ENCODE results near the gene CH25H. TPM values are rescaled to one million over a fixed set of nuclear protein-coding genes. Genes with fewer than 3 reads are reported as not detected.
"Not testable (repeated sequence)": the region's sequence is repeated elsewhere in the genome, so short reads cannot be mapped to it uniquely, and the experiment has no call there.

The CH25H gene
- total RNA-seq, 4 donors from 2014 or later: 1.1 to 2.1 TPM; not detected in 2

- Histone ChIP-seq H3K27me3 (peaks cover 48% of the 10 kb centered on the region), H3K27ac (no peak overlapping the region), H3K4me3 (no peak overlapping the region), H3K4me1 (peaks cover 4 to 19% (median 11%) of the 10 kb centered on the region in 4 donors), H3K36me3 (no peaks in the 10 kb centered on the region), H3K9me3 (no peaks in the 10 kb centered on the region)
- DNase-seq: no peak
- 71 to 82% methylated on average over 1 of the region's 1 CpG for WGBS, 2 donors (ENCODE audit: low coverage in 1 of 2)
- in situ Hi-C loops (cut with MboI; ENCODE audit: low pct_ligation_motif_present in 1 of 4, low pct_unique_long_range_greater_than_20kb in 1 of 4, low sequenced_read_pairs in 3 of 4): loop anchor here in 2 of 4 donors (25.0 kb wide), 1 partner anchor 366 kb away; no protein-coding TSS in a partner anchor
- intact Hi-C loops (cut with DNase I; ENCODE audit: low total_unique reads): no loop called here
- no peak for TF ChIP-seq POLR2AphosphoS5 (IDR thresholded peaks at IDR 0.05)
- no peak for TF ChIP-seq CTCF (IDR thresholded peaks at IDR 0.05)
- TF ChIP-seq EP300 (IDR thresholded peaks at IDR 0.05; ENCODE audit: low read depth): no peak
Observed at GRCh38 chr10:89203237-89203636, 3.9 kb downstream of the CH25H start.

GRCh38 chr10:89202033-89202425 lies 5.1 kb downstream of the CH25H start:
- TF ChIP-seq POLR2A (IDR thresholded peaks at IDR 0.05): no peak
- no peak for TF ChIP-seq CTCF (IDR thresholded peaks at IDR 0.05)
- TF ChIP-seq POLR2AphosphoS5 (IDR thresholded peaks at IDR 0.05): no peak
- no peak for TF ChIP-seq EP300 (IDR thresholded peaks at IDR 0.05; ENCODE audit: low read depth)
- Histone ChIP-seq H3K36me3 (no peaks in the 10 kb centered on the region), H3K27ac (no peak overlapping the region), H3K9me3 (no peaks in the 10 kb centered on the region), H3K27me3 (peaks cover 36% of the 10 kb centered on the region), H3K4me1 (peaks cover 4 to 7% (median 7%) of the 10 kb centered on the region in 4 donors), H3K4me3 (no peak overlapping the region)
- in situ Hi-C loops (cut with MboI; ENCODE audit: low pct_ligation_motif_present in 1 of 4, low pct_unique_long_range_greater_than_20kb in 1 of 4, low sequenced_read_pairs in 3 of 4) (loop anchor here in 2 of 4 donors (25.0 kb wide), 1 partner anchor 365 kb away; no protein-coding TSS in a partner anchor), intact Hi-C loops (cut with DNase I; ENCODE audit: low total_unique reads) (no loop called here)
- DNase-seq: no peak
- 94 to 96% methylated on average over 2 of the region's 2 CpGs for WGBS, 2 donors (ENCODE audit: low coverage in 1 of 2)

- H3K27me3 ChIP-seq: peaks cover 31% of the 10 kb centered on the region
- DNase-seq: no peak
- H3K27ac ChIP-seq: no peak overlapping the region
- no peak for TF ChIP-seq CTCF (IDR thresholded peaks at IDR 0.05)
- TF ChIP-seq POLR2A (IDR thresholded peaks at IDR 0.05): no peak
- no peak for TF ChIP-seq POLR2AphosphoS5 (IDR thresholded peaks at IDR 0.05)
- no peak for TF ChIP-seq EP300 (IDR thresholded peaks at IDR 0.05; ENCODE audit: low read depth)
- intact Hi-C loops (cut with DNase I; ENCODE audit: low total_unique reads): no loop called here
- 79 to 87% methylated on average over 7 of the region's 7 CpGs for WGBS, 2 donors (ENCODE audit: low coverage in 1 of 2)
- no peak overlapping the region for H3K4me3 ChIP-seq
- H3K36me3 ChIP-seq: no peaks in the 10 kb centered on the region
- peaks cover 0 to 2% (median 1%) of the 10 kb centered on the region in 4 donors for H3K4me1 ChIP-seq
- no peaks in the 10 kb centered on the region for H3K9me3 ChIP-seq
- in situ Hi-C loops (cut with MboI; ENCODE audit: low pct_ligation_motif_present in 1 of 4, low pct_unique_long_range_greater_than_20kb in 1 of 4, low sequenced_read_pairs in 3 of 4): loop anchor here in 2 of 4 donors (25.0 kb wide), 1 partner anchor 364 kb away; no protein-coding TSS in a partner anchor
Observed at GRCh38 chr10:89201345-89202032, 5.6 kb downstream of the CH25H start.

GRCh38 chr10:89197473-89197872 lies 9.6 kb downstream of the CH25H start:
- peaks cover 4% of the 10 kb centered on the region for H3K27me3 ChIP-seq
- H3K27ac ChIP-seq: no peak overlapping the region
- no peaks in the 10 kb centered on the region for H3K4me1 ChIP-seq
- 85 to 94% methylated on average over 4 of the region's 4 CpGs for WGBS, 2 donors (ENCODE audit: low coverage in 1 of 2)
- H3K36me3 ChIP-seq: no peaks in the 10 kb centered on the region
- no peak overlapping the region for H3K4me3 ChIP-seq
- intact Hi-C loops (cut with DNase I; ENCODE audit: low total_unique reads): loop anchor here (5.0 kb wide), 1 partner anchor 675 kb away; no protein-coding TSS in a partner anchor
- in situ Hi-C loops (cut with MboI; ENCODE audit: low pct_ligation_motif_present in 1 of 4, low pct_unique_long_range_greater_than_20kb in 1 of 4, low sequenced_read_pairs in 3 of 4): no loop called here
- DNase-seq: no peak
- TF ChIP-seq POLR2AphosphoS5 (IDR thresholded peaks at IDR 0.05) (no peak), POLR2A (IDR thresholded peaks at IDR 0.05) (no peak), CTCF (IDR thresholded peaks at IDR 0.05) (no peak), EP300 (IDR thresholded peaks at IDR 0.05; ENCODE audit: low read depth) (no peak)
- no peaks in the 10 kb centered on the region for H3K9me3 ChIP-seq

GRCh38 chr10:89191301-89191700 lies 15.8 kb downstream of the CH25H start:
- H3K9me3 ChIP-seq; H3K27ac ChIP-seq; DNase-seq; H3K4me1 ChIP-seq; H3K27me3 ChIP-seq; H3K36me3 ChIP-seq; H3K4me3 ChIP-seq; in situ Hi-C loops (cut with MboI; ENCODE audit: low pct_ligation_motif_present in 1 of 4, low pct_unique_long_range_greater_than_20kb in 1 of 4, low sequenced_read_pairs in 3 of 4); intact Hi-C loops (cut with DNase I; ENCODE audit: low total_unique reads): not testable (repeated sequence)
- 90 to 100% methylated on average over 3 of the region's 3 CpGs for WGBS, 2 donors (ENCODE audit: low coverage in 1 of 2)
